ENCODE measurements around the gene CSRNP3. TPM values are rescaled to one million over a fixed set of nuclear protein-coding genes. Genes with fewer than 3 reads are reported as not detected.

The CSRNP3 gene
- total and polyA plus RNA-seq, 2 experiments from 2014 or later, result 3.0 to 14.0 TPM

DNA sequence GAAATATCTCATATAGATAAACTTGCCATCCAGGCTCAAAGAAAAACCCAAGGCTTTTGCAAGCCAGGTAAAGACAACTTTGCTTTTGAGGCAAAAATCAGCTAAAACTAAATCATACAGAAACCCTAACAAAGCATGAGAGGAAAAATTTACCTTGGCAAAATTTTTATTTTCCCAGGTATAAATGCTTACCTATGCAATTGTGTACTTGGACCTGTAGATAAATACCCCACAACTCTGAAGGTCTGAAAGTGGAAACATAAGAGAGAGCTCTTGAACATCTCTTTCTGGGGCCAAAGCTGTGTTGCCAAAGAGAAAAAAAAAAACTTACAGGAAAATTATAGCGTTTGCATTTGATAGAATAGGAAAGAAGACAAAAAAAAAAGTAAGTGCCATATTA is 14.6 kb upstream of the CSRNP3 start:
- no peaks in the 10 kb centered on the region for H3K79me2 ChIP-seq
- DNase-seq (ENCODE audit: low spot score), result no peak
- H3K27me3 ChIP-seq, result no peaks in the 10 kb centered on the region
- TF ChIP-seq EZH2phosphoT487 (IDR thresholded peaks at IDR 0.05; ENCODE audit: low read depth, severe bottlenecking, unreplicated experiment), result no peak
- no peak for TF ChIP-seq CTCF (IDR thresholded peaks at IDR 0.05; ENCODE audit: poor library complexity)
- no peak for TF ChIP-seq EZH2 (IDR thresholded peaks at IDR 0.05; ENCODE audit: borderline replicate concordance)
- no peaks in the 10 kb centered on the region for H3K9me3 ChIP-seq (ENCODE audit: low read depth)
- no peaks in the 10 kb centered on the region for H3K9me2 ChIP-seq (replicated peaks; ENCODE audit: insufficient read depth)
- no peak overlapping the region for H2AFZ ChIP-seq
- H4K20me1 ChIP-seq (ENCODE audit: insufficient read depth, poor library complexity, severe bottlenecking), result no peaks in the 10 kb centered on the region
- H3K4me1 ChIP-seq (ENCODE audit: insufficient read depth), result no peaks in the 10 kb centered on the region
- WGBS (ENCODE audit: low lambda C conversion rate, missing lambda C conversion rate), result 71% methylated on average over 1 of the region's 1 CpG
- H3K4me3 ChIP-seq, result no peak overlapping the region
- no peak overlapping the region for H3K27ac ChIP-seq
- no peaks in the 10 kb centered on the region for H3K36me3 ChIP-seq (replicated peaks; ENCODE audit: insufficient read depth, low read depth)
- H3K4me2 ChIP-seq, result no peak overlapping the region

DNA sequence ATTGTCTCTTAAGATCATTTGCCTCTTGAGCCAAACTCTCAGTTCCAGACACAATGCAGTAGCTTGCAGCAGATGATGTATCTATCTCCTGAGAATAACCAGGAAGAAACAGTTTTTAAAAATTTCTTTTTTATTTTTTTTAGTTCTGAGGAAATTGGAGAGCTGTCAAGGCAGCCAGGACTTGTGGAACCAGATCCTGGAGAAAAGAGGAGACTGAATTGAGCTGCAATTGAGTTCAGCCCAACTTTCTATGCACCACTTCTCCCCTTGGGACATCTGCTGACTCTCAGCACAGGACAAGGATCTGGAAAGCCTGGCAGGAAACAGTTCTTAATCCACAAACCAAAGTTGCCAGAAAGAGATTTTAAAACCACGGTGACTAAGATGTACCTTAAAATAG is 13.5 kb upstream of the CSRNP3 start:
- H3K4me1 ChIP-seq (ENCODE audit: insufficient read depth), result no peaks in the 10 kb centered on the region
- H3K9me3 ChIP-seq (ENCODE audit: low read depth), result no peaks in the 10 kb centered on the region
- DNase-seq (ENCODE audit: low spot score), result no peak
- no peak overlapping the region for H2AFZ ChIP-seq
- H3K4me3 ChIP-seq, result no peak overlapping the region
- no peak overlapping the region for H3K27ac ChIP-seq
- no peaks in the 10 kb centered on the region for H3K36me3 ChIP-seq (replicated peaks; ENCODE audit: insufficient read depth, low read depth)
- no peaks in the 10 kb centered on the region for H3K27me3 ChIP-seq
- H3K4me2 ChIP-seq, result no peak overlapping the region
- TF ChIP-seq CTCF (IDR thresholded peaks at IDR 0.05; ENCODE audit: poor library complexity) (no peak), EZH2 (IDR thresholded peaks at IDR 0.05; ENCODE audit: borderline replicate concordance) (no peak), EZH2phosphoT487 (IDR thresholded peaks at IDR 0.05; ENCODE audit: low read depth, severe bottlenecking, unreplicated experiment) (no peak)
- 75% methylated on average over 1 of the region's 1 CpG for WGBS (ENCODE audit: low lambda C conversion rate, missing lambda C conversion rate)
- H3K79me2 ChIP-seq, result no peaks in the 10 kb centered on the region
- H3K9me2 ChIP-seq (replicated peaks; ENCODE audit: insufficient read depth), result no peaks in the 10 kb centered on the region
- H4K20me1 ChIP-seq (ENCODE audit: insufficient read depth, poor library complexity, severe bottlenecking), result no peaks in the 10 kb centered on the region

GRCh38 chr2:165462443-165462842 is 7.1 kb upstream of the CSRNP3 start:
- no peak overlapping the region for H2AFZ ChIP-seq
- H3K79me2 ChIP-seq, result no peaks in the 10 kb centered on the region
- WGBS (ENCODE audit: low lambda C conversion rate, missing lambda C conversion rate), result 52% methylated on average over 3 of the region's 3 CpGs
- H4K20me1 ChIP-seq (ENCODE audit: insufficient read depth, poor library complexity, severe bottlenecking), result no peaks in the 10 kb centered on the region
- no peaks in the 10 kb centered on the region for H3K36me3 ChIP-seq (replicated peaks; ENCODE audit: insufficient read depth, low read depth)
- TF ChIP-seq EZH2phosphoT487 (IDR thresholded peaks at IDR 0.05; ENCODE audit: low read depth, severe bottlenecking, unreplicated experiment) (no peak), EZH2 (IDR thresholded peaks at IDR 0.05; ENCODE audit: borderline replicate concordance) (no peak), CTCF (IDR thresholded peaks at IDR 0.05; ENCODE audit: poor library complexity) (no peak)
- H3K9me3 ChIP-seq (ENCODE audit: low read depth), result no peaks in the 10 kb centered on the region
- H3K27ac ChIP-seq, result no peak overlapping the region
- H3K4me2 ChIP-seq, result no peak overlapping the region
- no peaks in the 10 kb centered on the region for H3K9me2 ChIP-seq (replicated peaks; ENCODE audit: insufficient read depth)
- H3K27me3 ChIP-seq, result no peaks in the 10 kb centered on the region
- no peaks in the 10 kb centered on the region for H3K4me1 ChIP-seq (ENCODE audit: insufficient read depth)
- H3K4me3 ChIP-seq, result no peak overlapping the region
- DNase-seq (ENCODE audit: low spot score), result no peak

GRCh38 chr2:165466386-165466785 is 3.1 kb upstream of the CSRNP3 start:
- H4K20me1 ChIP-seq (ENCODE audit: insufficient read depth, poor library complexity, severe bottlenecking), result no peaks in the 10 kb centered on the region
- 96% methylated on average over 2 of the region's 2 CpGs for WGBS (ENCODE audit: low lambda C conversion rate, missing lambda C conversion rate)
- no peak overlapping the region for H3K4me2 ChIP-seq
- no peak overlapping the region for H3K4me3 ChIP-seq
- H3K9me3 ChIP-seq (ENCODE audit: low read depth), result no peaks in the 10 kb centered on the region
- H3K9me2 ChIP-seq (replicated peaks; ENCODE audit: insufficient read depth), result no peaks in the 10 kb centered on the region
- H3K4me1 ChIP-seq (ENCODE audit: insufficient read depth), result peaks cover 3% of the 10 kb centered on the region
- H3K79me2 ChIP-seq, result peaks cover 14% of the 10 kb centered on the region
- H2AFZ ChIP-seq, result no peak overlapping the region
- TF ChIP-seq EZH2phosphoT487 (IDR thresholded peaks at IDR 0.05; ENCODE audit: low read depth, severe bottlenecking, unreplicated experiment), result no peak
- no peak for TF ChIP-seq EZH2 (IDR thresholded peaks at IDR 0.05; ENCODE audit: borderline replicate concordance)
- TF ChIP-seq CTCF (IDR thresholded peaks at IDR 0.05; ENCODE audit: poor library complexity), result no peak
- H3K27ac ChIP-seq, result no peak overlapping the region
- H3K27me3 ChIP-seq, result no peaks in the 10 kb centered on the region
- no peak for DNase-seq (ENCODE audit: low spot score)
- no peaks in the 10 kb centered on the region for H3K36me3 ChIP-seq (replicated peaks; ENCODE audit: insufficient read depth, low read depth)

Measured in hepatocyte (in vitro differentiated cells).